H9 (cell line): ENCODE results near the gene CDCP2. TPM values are rescaled to one million over a fixed set of nuclear protein-coding genes. Genes with fewer than 3 reads are reported as not detected.

Experiments
- DNase-seq: peaks from one replicate; pipeline ENCODE4 v3.0.0-alpha.2; 2017
- H2AFZ ChIP-seq: one replicate; pipeline ENCODE4 v1.6.1; 2013; ENCODE audit warnings: mild to moderate bottlenecking, low read length, control low read depth, moderate library complexity
- H2AK5ac ChIP-seq: 2 replicates; pipeline ENCODE4 v1.6.1; 2013; ENCODE audit warnings: low read length, control low read depth, mixed read lengths; ENCODE audit not compliant: insufficient read length
- H2BK120ac ChIP-seq: one replicate; pipeline ENCODE4 v1.6.1; 2013; ENCODE audit warnings: low read depth, mild to moderate bottlenecking, low read length, control low read depth, inconsistent platforms; ENCODE audit not compliant: poor library complexity, severe bottlenecking
- H2BK12ac ChIP-seq: 2 replicates; pipeline ENCODE4 v1.6.1; 2013; ENCODE audit warnings: low read length, control low read depth, mixed read lengths, low read depth; ENCODE audit not compliant: insufficient read length
- H2BK15ac ChIP-seq: 2 replicates; pipeline ENCODE4 v1.6.1; 2013; ENCODE audit warnings: low read depth, low read length, control low read depth
- H2BK20ac ChIP-seq: one replicate; pipeline ENCODE4 v1.6.1; 2013; ENCODE audit warnings: low read depth, mild to moderate bottlenecking, low read length, control low read depth, inconsistent platforms; ENCODE audit not compliant: poor library complexity, severe bottlenecking
- H2BK5ac ChIP-seq: 2 replicates; pipeline ENCODE4 v1.6.1; 2013; ENCODE audit warnings: low read length, control low read depth, mixed read lengths; ENCODE audit not compliant: insufficient read length
- H3K14ac ChIP-seq: 2 replicates; pipeline ENCODE4 v1.6.1; 2013; ENCODE audit warnings: low read length, control low read depth; ENCODE audit not compliant: insufficient read depth
- H3K18ac ChIP-seq: 2 replicates; pipeline ENCODE4 v1.6.1; 2013; ENCODE audit warnings: low read depth, mild to moderate bottlenecking, mixed read lengths, low read length, control low read depth; ENCODE audit not compliant: insufficient read length
- H3K23ac ChIP-seq: 2 replicates; pipeline ENCODE4 v1.6.1; 2013; ENCODE audit warnings: low read length, control low read depth, mixed read lengths, low read depth; ENCODE audit not compliant: insufficient read length
- H3K23me2 ChIP-seq: 2 replicates; pipeline ENCODE4 v1.6.1; 2013; ENCODE audit warnings: low read depth, mild to moderate bottlenecking, mixed read lengths, low read length, control low read depth; ENCODE audit not compliant: insufficient read length, poor library complexity, severe bottlenecking
- H3K27ac ChIP-seq: 2 replicates; pipeline ENCODE4 v1.5.1; 2013; ENCODE audit warnings: low read length, control low read depth, mixed read lengths, low read depth; ENCODE audit not compliant: insufficient read length
- H3K27me3 ChIP-seq: 2 replicates; pipeline ENCODE4 v1.6.1; 2013; ENCODE audit warnings: low read length, control low read depth, inconsistent platforms; ENCODE audit not compliant: insufficient read depth
- H3K4ac ChIP-seq: 2 replicates; pipeline ENCODE4 v1.6.1; 2013; ENCODE audit warnings: low read depth, mild to moderate bottlenecking, control low read depth, inconsistent platforms, low read length, moderate library complexity
- H3K4me1 ChIP-seq: 2 replicates; pipeline ENCODE4 v1.6.1; 2013; ENCODE audit warnings: low read length, control low read depth, inconsistent platforms; ENCODE audit not compliant: insufficient read depth
- H3K4me2 ChIP-seq: 2 replicates; pipeline ENCODE4 v1.6.1; 2013; ENCODE audit warnings: low read length, control low read depth, mixed read lengths; ENCODE audit not compliant: insufficient read length, insufficient read depth
- H3K56ac ChIP-seq: 2 replicates; pipeline ENCODE4 v1.6.1; 2013; ENCODE audit warnings: low read depth, mild to moderate bottlenecking, mixed read lengths, low read length, control low read depth; ENCODE audit not compliant: insufficient read length
- H3K79me1 ChIP-seq: 2 replicates; pipeline ENCODE4 v1.6.1; 2013; ENCODE audit warnings: low read depth, mild to moderate bottlenecking, moderate library complexity, low read length, control low read depth, inconsistent platforms; ENCODE audit not compliant: insufficient read depth, poor library complexity, severe bottlenecking
- H3K79me2 ChIP-seq: 2 replicates; pipeline ENCODE4 v1.6.1; 2013; ENCODE audit warnings: low read length, control low read depth, inconsistent platforms; ENCODE audit not compliant: insufficient read depth
- H3K9ac ChIP-seq: 2 replicates; pipeline ENCODE4 v1.6.1; 2013; ENCODE audit warnings: low read length, control low read depth, mixed read lengths; ENCODE audit not compliant: insufficient read length; ENCODE audit errors: extremely low read depth
- H3K9me3 ChIP-seq: one replicate; pipeline ENCODE4 v1.6.1; 2013; ENCODE audit warnings: low read depth, low read length, inconsistent platforms; ENCODE audit not compliant: control insufficient read depth
- H3T11ph ChIP-seq: one replicate; pipeline ENCODE4 v1.6.1; 2013; ENCODE audit warnings: mild to moderate bottlenecking, low read length, control low read depth, inconsistent platforms
- H4K20me1 ChIP-seq: one replicate; pipeline ENCODE4 v1.6.1; 2013; ENCODE audit not compliant: control insufficient read depth, insufficient read length, insufficient read depth
- H4K5ac ChIP-seq: 2 replicates; pipeline ENCODE4 v1.6.1; 2013; ENCODE audit warnings: low read depth, mild to moderate bottlenecking, mixed read lengths, low read length, control low read depth; ENCODE audit not compliant: insufficient read length
- H4K8ac ChIP-seq: replicated peaks from 2 replicates; pipeline ENCODE4 v1.6.1; 2013; ENCODE audit warnings: low read length, control low read depth, mixed read lengths, low read depth; ENCODE audit not compliant: insufficient read length
- H4K91ac ChIP-seq: 2 replicates; pipeline ENCODE4 v1.6.1; 2013; ENCODE audit warnings: low read depth, mild to moderate bottlenecking, moderate library complexity, mixed read lengths, low read length, control low read depth; ENCODE audit not compliant: insufficient read length
- H3K27ac Mint-ChIP-seq, 3 experiments: 2 replicates in 2 of 3; 3 replicates in 1 of 3; pipeline ENCODE4 v1.8.0; 2020 to 2021; ENCODE audit warnings: mixed read lengths in 3 of 3, mild to moderate bottlenecking in 1 of 3, moderate library complexity in 1 of 3
- H3K27me3 Mint-ChIP-seq: 2 replicates; pipeline ENCODE4 v1.8.0; 2021; ENCODE audit warnings: low read depth, mild to moderate bottlenecking, moderate library complexity, mixed read lengths
- H3K36me3 Mint-ChIP-seq, 3 experiments: 2 replicates in 2 of 3; 3 replicates in 1 of 3; pipeline ENCODE4 v1.8.0; 2020 to 2021; ENCODE audit warnings: low read depth in 3 of 3, mixed read lengths in 3 of 3; ENCODE audit not compliant: insufficient read depth in 1 of 3
- H3K4me1 Mint-ChIP-seq, 2 experiments: 2 replicates each; pipeline ENCODE4 v1.8.0; 2020; ENCODE audit warnings: mixed read lengths in 2 of 2
- H3K4me3 Mint-ChIP-seq, 2 experiments: 2 replicates in 1 of 2; 3 replicates in 1 of 2; pipeline ENCODE4 v1.8.0; 2020 to 2021; ENCODE audit warnings: mild to moderate bottlenecking in 2 of 2, mixed read lengths in 2 of 2, moderate library complexity in 1 of 2
- H3K9me3 Mint-ChIP-seq, 2 experiments: 2 replicates in 1 of 2; 3 replicates in 1 of 2; pipeline ENCODE4 v1.8.0; 2020; ENCODE audit warnings: mild to moderate bottlenecking in 2 of 2, mixed read lengths in 2 of 2, moderate library complexity in 1 of 2
- WGBS: extraction: QIAGEN DNeasy Blood & Tissue Kit; methylation state at CpG from one replicate; pipeline ENCODE4 v1.1.7; 2013; ENCODE audit warnings: missing lambda C conversion rate, low lambda C conversion rate, mixed read lengths; ENCODE audit not compliant: insufficient read length; ENCODE audit errors: extremely low coverage; 5-methylcytosine and 5-hydroxymethylcytosine counted together
- total RNA-seq: library from RNA; stranded (reverse); gene quantifications from 2 replicates; pipeline ENCODE4 v1.2.1, GENCODE V29; 2021
- TF ChIP-seq, protein P1 (sequence below): fragments of 200-600 bp; sonication (generic); conservative IDR thresholded peaks from 3 replicates; pipeline ENCODE4 v1.8.0; 2021; ENCODE audit warnings: antibody characterized with exemption, mild to moderate bottlenecking

Gene CDCP2
- total RNA-seq, 1 experiment from 2014 or later = not detected

- H3K56ac ChIP-seq = no peak overlapping the region
- H3K4me1 Mint-ChIP-seq = peaks cover 2 to 5% of the 10 kb centered on the region in 2 experiments; a peak in 3 of 4 replicates
- H3K9me3 Mint-ChIP-seq = no peaks in the 10 kb centered on the region
- no peak overlapping the region for H3K9ac ChIP-seq
- H3K4me3 Mint-ChIP-seq = no peak overlapping the region
- H2BK15ac ChIP-seq = no peak overlapping the region
- H2BK20ac ChIP-seq = no peak overlapping the region
- no peak overlapping the region for H3T11ph ChIP-seq
- H3K18ac ChIP-seq = no peak overlapping the region
- no peak overlapping the region for H4K91ac ChIP-seq
- no peak overlapping the region for H3K14ac ChIP-seq
- H3K36me3 Mint-ChIP-seq = no peaks in the 10 kb centered on the region
- H4K8ac ChIP-seq = no peak overlapping the region
- H4K5ac ChIP-seq = no peak overlapping the region
- no peak overlapping the region for H3K23ac ChIP-seq
- no peaks in the 10 kb centered on the region for H3K9me3 ChIP-seq
- TF ChIP-seq, protein P1, sequence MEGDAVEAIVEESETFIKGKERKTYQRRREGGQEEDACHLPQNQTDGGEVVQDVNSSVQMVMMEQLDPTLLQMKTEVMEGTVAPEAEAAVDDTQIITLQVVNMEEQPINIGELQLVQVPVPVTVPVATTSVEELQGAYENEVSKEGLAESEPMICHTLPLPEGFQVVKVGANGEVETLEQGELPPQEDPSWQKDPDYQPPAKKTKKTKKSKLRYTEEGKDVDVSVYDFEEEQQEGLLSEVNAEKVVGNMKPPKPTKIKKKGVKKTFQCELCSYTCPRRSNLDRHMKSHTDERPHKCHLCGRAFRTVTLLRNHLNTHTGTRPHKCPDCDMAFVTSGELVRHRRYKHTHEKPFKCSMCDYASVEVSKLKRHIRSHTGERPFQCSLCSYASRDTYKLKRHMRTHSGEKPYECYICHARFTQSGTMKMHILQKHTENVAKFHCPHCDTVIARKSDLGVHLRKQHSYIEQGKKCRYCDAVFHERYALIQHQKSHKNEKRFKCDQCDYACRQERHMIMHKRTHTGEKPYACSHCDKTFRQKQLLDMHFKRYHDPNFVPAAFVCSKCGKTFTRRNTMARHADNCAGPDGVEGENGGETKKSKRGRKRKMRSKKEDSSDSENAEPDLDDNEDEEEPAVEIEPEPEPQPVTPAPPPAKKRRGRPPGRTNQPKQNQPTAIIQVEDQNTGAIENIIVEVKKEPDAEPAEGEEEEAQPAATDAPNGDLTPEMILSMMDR = no peak
- no peaks in the 10 kb centered on the region for H3K23me2 ChIP-seq
- no peak overlapping the region for H2BK5ac ChIP-seq
- no peaks in the 10 kb centered on the region for H3K4me1 ChIP-seq
- no peaks in the 10 kb centered on the region for H3K79me1 ChIP-seq
- H2AFZ ChIP-seq = no peak overlapping the region
- H3K27ac ChIP-seq = no peak overlapping the region
- no peak overlapping the region for H2AK5ac ChIP-seq
- H2BK120ac ChIP-seq = no peak overlapping the region
- no peak for DNase-seq
- no CpG with 5 or more reads among the region's 3 CpGs for WGBS
- no peak overlapping the region for H2BK12ac ChIP-seq
- H3K27me3 ChIP-seq = no peaks in the 10 kb centered on the region
- peaks cover 5% of the 10 kb centered on the region for H4K20me1 ChIP-seq
- H3K4me2 ChIP-seq = no peak overlapping the region
- no peak overlapping the region for H3K27ac Mint-ChIP-seq
- H3K79me2 ChIP-seq = no peaks in the 10 kb centered on the region
- no peaks in the 10 kb centered on the region; the same call in 1 of the 2 replicates for H3K27me3 Mint-ChIP-seq
- no peak overlapping the region for H3K4ac ChIP-seq
Observed at GRCh38 chr1:54115520-54115919, 37.3 kb downstream of the CDCP2 start.
